ENCODE results near the gene RAB12. TPM values are rescaled to one million over a fixed set of nuclear protein-coding genes. Genes with fewer than 3 reads are reported as not detected.

Gene RAB12
- total and polyA plus RNA-seq, 2 donors (not counting 1 experiment from before 2014, with no cell fraction given), result 33.9 to 60.4 TPM

DNA sequence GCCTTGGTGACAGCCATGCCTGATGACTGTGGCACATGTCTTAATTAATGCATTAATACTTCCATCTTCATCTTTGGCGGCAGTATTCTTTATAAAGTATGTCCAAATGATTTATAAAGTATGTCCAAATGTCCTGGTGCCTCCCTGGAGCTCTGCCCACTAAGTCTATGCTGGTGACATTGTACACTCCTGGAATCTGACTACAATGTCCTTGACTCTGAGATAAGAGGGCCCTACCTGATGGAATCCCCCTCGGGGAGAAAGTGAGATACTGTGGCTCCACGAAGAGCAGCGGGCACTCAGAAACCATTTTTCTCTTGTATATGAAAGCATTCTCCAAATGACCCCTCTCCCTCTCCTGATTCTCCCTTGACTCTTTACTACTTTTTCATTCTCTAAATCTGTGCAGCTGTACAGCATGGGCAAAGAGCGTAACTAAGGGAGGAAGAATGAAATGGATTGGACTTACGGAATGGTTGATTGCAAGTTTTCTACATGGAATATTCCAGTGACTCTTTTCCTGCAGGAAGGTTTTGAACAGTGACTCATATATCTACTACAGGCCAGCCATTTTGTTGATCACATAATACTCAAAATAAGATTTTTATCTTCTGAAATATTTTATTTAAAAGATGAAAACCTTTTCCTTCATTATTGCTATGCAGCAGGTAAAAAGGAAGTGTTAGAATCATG lies 17.3 kb downstream of the RAB12 start:
- peaks cover 15% of the 10 kb centered on the region for H3K79me2 ChIP-seq (ENCODE audit: control insufficient read depth, insufficient read depth, low read length)
- H3K4me2 ChIP-seq (ENCODE audit: extremely low read depth, insufficient read depth, low read length), result no peak overlapping the region

DNA sequence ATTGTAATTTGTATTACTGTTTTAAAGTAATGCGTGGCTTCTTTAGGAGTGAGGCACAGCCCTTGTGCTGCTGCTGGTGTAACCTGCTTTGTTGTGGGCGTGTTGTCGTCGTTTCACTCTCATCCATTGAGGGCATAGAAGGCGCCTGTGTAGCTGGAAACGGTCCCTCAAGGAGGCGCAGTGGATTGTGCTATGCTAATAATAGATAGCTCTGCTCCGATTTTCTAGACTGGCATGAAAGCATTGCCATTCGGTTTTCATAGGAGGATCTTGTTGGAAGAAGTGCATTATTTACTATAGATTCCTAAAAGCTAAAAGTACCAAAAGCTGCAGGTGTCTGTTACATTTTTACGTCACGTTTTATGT lies 17.9 kb downstream of the RAB12 start:
- DNase-seq (ENCODE audit: low read depth in 2 of 2), result no peak
- Histone ChIP-seq H3K36me3 (ENCODE audit: control insufficient read depth, insufficient read depth, low read length) (no peaks in the 10 kb centered on the region), H3K4me1 (ENCODE audit: control insufficient read depth, extremely low read depth, insufficient read depth, low read length) (no peaks in the 10 kb centered on the region), H2AFZ (ENCODE audit: low read length) (no peak overlapping the region), H3K27me3 (ENCODE audit: control insufficient read depth, insufficient read depth, low read length) (no peaks in the 10 kb centered on the region), H3K4me2 (ENCODE audit: extremely low read depth, insufficient read depth, low read length) (no peak overlapping the region), H3K4me3 (replicated peaks in 1 of 4; ENCODE audit: control extremely low read depth in 1 of 4, insufficient read depth in 1 of 4, low read depth in 3 of 4, low read length in 4 of 4) (no peak overlapping the region), H3K79me2 (ENCODE audit: control insufficient read depth, insufficient read depth, low read length) (peaks cover 12% of the 10 kb centered on the region), H3K9ac (ENCODE audit: insufficient read depth, low read length) (no peak overlapping the region), H3K27ac (ENCODE audit: insufficient read depth, low read length) (no peak overlapping the region), H4K20me1 (ENCODE audit: control insufficient read depth, extremely low read depth, insufficient read depth, low read length) (no peaks in the 10 kb centered on the region), H3K9me3 (ENCODE audit: control insufficient read depth, insufficient read depth, low read depth, low read length) (no peaks in the 10 kb centered on the region)
- TF ChIP-seq EZH2 (IDR thresholded peaks at IDR 0.05; ENCODE audit: low read length, missing control alignments), result no peak
- TF ChIP-seq, protein P1, sequence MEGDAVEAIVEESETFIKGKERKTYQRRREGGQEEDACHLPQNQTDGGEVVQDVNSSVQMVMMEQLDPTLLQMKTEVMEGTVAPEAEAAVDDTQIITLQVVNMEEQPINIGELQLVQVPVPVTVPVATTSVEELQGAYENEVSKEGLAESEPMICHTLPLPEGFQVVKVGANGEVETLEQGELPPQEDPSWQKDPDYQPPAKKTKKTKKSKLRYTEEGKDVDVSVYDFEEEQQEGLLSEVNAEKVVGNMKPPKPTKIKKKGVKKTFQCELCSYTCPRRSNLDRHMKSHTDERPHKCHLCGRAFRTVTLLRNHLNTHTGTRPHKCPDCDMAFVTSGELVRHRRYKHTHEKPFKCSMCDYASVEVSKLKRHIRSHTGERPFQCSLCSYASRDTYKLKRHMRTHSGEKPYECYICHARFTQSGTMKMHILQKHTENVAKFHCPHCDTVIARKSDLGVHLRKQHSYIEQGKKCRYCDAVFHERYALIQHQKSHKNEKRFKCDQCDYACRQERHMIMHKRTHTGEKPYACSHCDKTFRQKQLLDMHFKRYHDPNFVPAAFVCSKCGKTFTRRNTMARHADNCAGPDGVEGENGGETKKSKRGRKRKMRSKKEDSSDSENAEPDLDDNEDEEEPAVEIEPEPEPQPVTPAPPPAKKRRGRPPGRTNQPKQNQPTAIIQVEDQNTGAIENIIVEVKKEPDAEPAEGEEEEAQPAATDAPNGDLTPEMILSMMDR (conservative IDR thresholded peaks at IDR 0.05 in 1 of 2, IDR thresholded peaks at IDR 0.05 in 1 of 2; ENCODE audit: low read depth in 1 of 2, low read length in 2 of 2), result no peak

More for the DNA sequence above, 17.3 kb downstream of the RAB12 start:
- Histone ChIP-seq H3K9me3 (ENCODE audit: control insufficient read depth, insufficient read depth, low read depth, low read length) (no peaks in the 10 kb centered on the region), H3K4me1 (ENCODE audit: control insufficient read depth, extremely low read depth, insufficient read depth, low read length) (no peaks in the 10 kb centered on the region), H3K4me3 (replicated peaks in 1 of 4; ENCODE audit: control extremely low read depth in 1 of 4, insufficient read depth in 1 of 4, low read depth in 3 of 4, low read length in 4 of 4) (no peak overlapping the region), H4K20me1 (ENCODE audit: control insufficient read depth, extremely low read depth, insufficient read depth, low read length) (no peaks in the 10 kb centered on the region), H3K27ac (ENCODE audit: insufficient read depth, low read length) (no peak overlapping the region), H3K27me3 (ENCODE audit: control insufficient read depth, insufficient read depth, low read length) (no peaks in the 10 kb centered on the region), H2AFZ (ENCODE audit: low read length) (no peak overlapping the region), H3K36me3 (ENCODE audit: control insufficient read depth, insufficient read depth, low read length) (no peaks in the 10 kb centered on the region), H3K9ac (ENCODE audit: insufficient read depth, low read length) (no peak overlapping the region)
- DNase-seq (ENCODE audit: low read depth in 2 of 2), result no peak
- TF ChIP-seq, protein P1 (conservative IDR thresholded peaks at IDR 0.05 in 1 of 2, IDR thresholded peaks at IDR 0.05 in 1 of 2; ENCODE audit: low read depth in 1 of 2, low read length in 2 of 2), result no peak
- no peak for TF ChIP-seq EZH2 (IDR thresholded peaks at IDR 0.05; ENCODE audit: low read length, missing control alignments)

DNA sequence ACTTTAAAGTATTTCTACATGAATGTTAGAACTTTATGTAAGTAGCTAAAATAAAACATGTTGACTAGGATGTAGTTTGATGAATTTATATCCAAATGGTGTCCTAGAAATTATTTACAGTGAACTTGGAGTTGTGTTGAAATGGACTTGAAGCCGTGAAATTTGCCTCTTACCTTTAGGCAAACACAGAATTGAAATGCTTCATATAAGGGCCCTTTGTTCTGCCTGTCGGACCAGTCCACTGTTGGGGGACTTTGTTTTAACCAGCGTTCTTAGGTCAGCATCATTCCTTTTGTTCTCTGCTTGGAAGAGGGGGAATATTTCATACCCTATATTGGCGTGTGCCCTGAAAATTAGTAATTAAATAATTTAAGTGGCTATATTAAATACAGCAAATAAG lies 18.3 kb downstream of the RAB12 start:
- TF ChIP-seq EZH2 (IDR thresholded peaks at IDR 0.05; ENCODE audit: low read length, missing control alignments), result no peak
- TF ChIP-seq, protein P1 (conservative IDR thresholded peaks at IDR 0.05 in 1 of 2, IDR thresholded peaks at IDR 0.05 in 1 of 2; ENCODE audit: low read depth in 1 of 2, low read length in 2 of 2), result no peak
- no peaks in the 10 kb centered on the region for H4K20me1 ChIP-seq (ENCODE audit: control insufficient read depth, extremely low read depth, insufficient read depth, low read length)

More for the DNA sequence above, 18.3 kb downstream of the RAB12 start:
- Histone ChIP-seq H3K27ac (ENCODE audit: insufficient read depth, low read length) (no peak overlapping the region), H3K4me2 (ENCODE audit: extremely low read depth, insufficient read depth, low read length) (no peak overlapping the region), H3K4me1 (ENCODE audit: control insufficient read depth, extremely low read depth, insufficient read depth, low read length) (no peaks in the 10 kb centered on the region), H3K79me2 (ENCODE audit: control insufficient read depth, insufficient read depth, low read length) (peaks cover 14% of the 10 kb centered on the region), H3K4me3 (replicated peaks in 1 of 4; ENCODE audit: control extremely low read depth in 1 of 4, insufficient read depth in 1 of 4, low read depth in 3 of 4, low read length in 4 of 4) (no peak overlapping the region), H3K9ac (ENCODE audit: insufficient read depth, low read length) (no peak overlapping the region), H3K9me3 (ENCODE audit: control insufficient read depth, insufficient read depth, low read depth, low read length) (no peaks in the 10 kb centered on the region), H2AFZ (ENCODE audit: low read length) (no peak overlapping the region), H3K36me3 (ENCODE audit: control insufficient read depth, insufficient read depth, low read length) (no peaks in the 10 kb centered on the region), H3K27me3 (ENCODE audit: control insufficient read depth, insufficient read depth, low read length) (no peaks in the 10 kb centered on the region)
- no peak for DNase-seq (ENCODE audit: low read depth in 2 of 2)

Data from fibroblast of lung (primary cell).